ENCODE results near the gene ETNK2. TPM values are rescaled to one million over a fixed set of nuclear protein-coding genes. Genes with fewer than 3 reads are reported as not detected.

ETNK2 gene
- polyA plus RNA-seq, 2 of the 4 experiments (the other 2 are of a cell fraction) = 3.4 to 5.2 TPM

- ChIA-PET POLR2A (no interaction called here), CTCF (interaction anchor here (0.8 to 1.9 kb wide), 6 partner anchors 20 to 247 kb away, joined by 3 to 14 read pairs (median 4); partner anchors contain the start of gene SNRPE)
- WGBS (ENCODE audit: missing lambda C conversion rate) = 90% methylated on average over 20 of the region's 21 CpGs
- ATAC-seq = no peak
- no peak for DNase-seq (ENCODE audit: low read depth in 1 of 2, low spot score in 1 of 2)
- no peak for FAIRE-seq
- Histone ChIP-seq H3K27ac (no peak overlapping the region), H3K9me3 (no peaks in the 10 kb centered on the region), H3K4me1 (peaks cover 34% of the 10 kb centered on the region), H3K4me2 (no peak overlapping the region), H3K4me3 (no peak overlapping the region)
- no peak for TF ChIP-seq JUNB (IDR thresholded peaks at IDR 0.05)
- no peak for TF ChIP-seq TP53 (CRISPR knock-in tag; IDR thresholded peaks at IDR 0.05)
- TF ChIP-seq HES2 (IDR thresholded peaks at IDR 0.05) = no peak
- no peak for TF ChIP-seq ZSCAN20 (CRISPR knock-in tag; IDR thresholded peaks at IDR 0.05)
- no peak for TF ChIP-seq EHF (CRISPR knock-in tag; IDR thresholded peaks at IDR 0.05)
- TF ChIP-seq PHF8 (IDR thresholded peaks at IDR 0.05; ENCODE audit: borderline replicate concordance, low read depth) = no peak
- no peak for TF ChIP-seq FOSL2 (IDR thresholded peaks at IDR 0.05)
- TF ChIP-seq FOSL2 (CRISPR knock-in tag; IDR thresholded peaks at IDR 0.05) = no peak
- no peak for TF ChIP-seq MAFK (IDR thresholded peaks at IDR 0.05; ENCODE audit: partially characterized antibody)
- no peak for TF ChIP-seq KDM5A (IDR thresholded peaks at IDR 0.05)
Measured at GRCh38 chr1:204108312-204109141, 43.3 kb downstream of the ETNK2 start.

GRCh38 chr1:204107892-204108291 is 44.0 kb downstream of the ETNK2 start:
- Histone ChIP-seq H3K4me3 (no peak overlapping the region), H3K4me2 (no peak overlapping the region), H3K27ac (no peak overlapping the region), H3K9me3 (no peaks in the 10 kb centered on the region), H3K4me1 (peaks cover 35% of the 10 kb centered on the region)
- TF ChIP-seq POLR2A (IDR thresholded peaks at IDR 0.05; ENCODE audit: low read length) = no peak
- TF ChIP-seq SMC3 (IDR thresholded peaks at IDR 0.05) = no peak
- TF ChIP-seq HMGXB4 (CRISPR knock-in tag; IDR thresholded peaks at IDR 0.05; ENCODE audit: borderline replicate concordance) = no peak
- TF ChIP-seq CHD4 (IDR thresholded peaks at IDR 0.05; ENCODE audit: borderline replicate concordance) = no peak
- TF ChIP-seq FOSB (CRISPR knock-in tag; IDR thresholded peaks at IDR 0.05) = no peak
- no peak for TF ChIP-seq HDAC2 (IDR thresholded peaks at IDR 0.05)
- TF ChIP-seq MAFK (IDR thresholded peaks at IDR 0.05; ENCODE audit: partially characterized antibody) = no peak
- no peak for TF ChIP-seq PHF8 (IDR thresholded peaks at IDR 0.05; ENCODE audit: borderline replicate concordance, low read depth)
- no peak for TF ChIP-seq RCOR1 (IDR thresholded peaks at IDR 0.05; ENCODE audit: low read depth, low read length)
- no peak for TF ChIP-seq HOXB5 (CRISPR knock-in tag; IDR thresholded peaks at IDR 0.05)
- TF ChIP-seq NR3C1 (IDR thresholded peaks at IDR 0.05) = no peak
- no peak for TF ChIP-seq ELK1 (IDR thresholded peaks at IDR 0.05; ENCODE audit: low read depth, low read length)
- no peak for TF ChIP-seq RNF2 (IDR thresholded peaks at IDR 0.05; ENCODE audit: borderline replicate concordance, low read depth)
- TF ChIP-seq ZNF302 (CRISPR knock-in tag; IDR thresholded peaks at IDR 0.05) = no peak
- TF ChIP-seq GATA3 (IDR thresholded peaks at IDR 0.05; ENCODE audit: borderline replicate concordance) = no peak
- no peak for TF ChIP-seq ZSCAN20 (CRISPR knock-in tag; IDR thresholded peaks at IDR 0.05)
- TF ChIP-seq EP300 (IDR thresholded peaks at IDR 0.05) = no peak
- no peak for TF ChIP-seq FOSL2 (IDR thresholded peaks at IDR 0.05)
- no peak for TF ChIP-seq FOSL2 (CRISPR knock-in tag; IDR thresholded peaks at IDR 0.05)
- no peak for DNase-seq (ENCODE audit: low read depth in 1 of 2, low spot score in 1 of 2)
- WGBS (ENCODE audit: missing lambda C conversion rate) = 89% methylated on average over 2 of the region's 2 CpGs
- ATAC-seq = no peak
- ChIA-PET CTCF (interaction anchor here (0.8 to 1.9 kb wide), 6 partner anchors 9 to 246 kb away, joined by 3 to 14 read pairs (median 4); partner anchors contain the start of gene SNRPE), POLR2A (no interaction called here)
- no peak for FAIRE-seq

Measured in A549 (cell line).